Left ventricle myocardium superior (tissue), 1 donor: ENCODE results near the gene ZNF8. TPM values are rescaled to one million over a fixed set of nuclear protein-coding genes. Genes with fewer than 3 reads are reported as not detected.
"Not testable (repeated sequence)": the region's sequence is repeated elsewhere in the genome, so short reads cannot be mapped to it uniquely, and the experiment has no call there.

ENCODE experiments used
- ATAC-seq: fragments of 200-7000 bp; cut with Tn5 transposase; one replicate; pipeline ENCODE4 v1.9.1; 2020; ENCODE audit warnings: mild to moderate bottlenecking, moderate library complexity
- DNase-seq: peaks from one replicate; pipeline ENCODE4 v3.0.0-alpha.2; 2020
- intact Hi-C: fragments of 100-400 bp; cut with micrococcal nuclease; formaldehyde crosslinking; loops from one replicate; pipeline ENCODE4 v1.11.0; 2022
- long read RNA-seq: library from polyadenylated mRNA; unstranded; transcript quantifications from one replicate; pipeline ENCODE4 v2.0.0, GENCODE V29; 2021
- total RNA-seq: library from RNA; stranded (reverse); fragmentation: NEBNext Ultra II Directional; extraction: Animal tissue kit (Norgen Biotek cat#: 25700); gene quantifications from one replicate; pipeline ENCODE4 v1.2.1, GENCODE V29; 2021
- donor health status: DM: no; HTN: yes; CAD: no; lungs with severe emphysema.

The ZNF8 gene
- total RNA-seq: 4.8 TPM
- long read RNA-seq: 0 reads

DNA sequence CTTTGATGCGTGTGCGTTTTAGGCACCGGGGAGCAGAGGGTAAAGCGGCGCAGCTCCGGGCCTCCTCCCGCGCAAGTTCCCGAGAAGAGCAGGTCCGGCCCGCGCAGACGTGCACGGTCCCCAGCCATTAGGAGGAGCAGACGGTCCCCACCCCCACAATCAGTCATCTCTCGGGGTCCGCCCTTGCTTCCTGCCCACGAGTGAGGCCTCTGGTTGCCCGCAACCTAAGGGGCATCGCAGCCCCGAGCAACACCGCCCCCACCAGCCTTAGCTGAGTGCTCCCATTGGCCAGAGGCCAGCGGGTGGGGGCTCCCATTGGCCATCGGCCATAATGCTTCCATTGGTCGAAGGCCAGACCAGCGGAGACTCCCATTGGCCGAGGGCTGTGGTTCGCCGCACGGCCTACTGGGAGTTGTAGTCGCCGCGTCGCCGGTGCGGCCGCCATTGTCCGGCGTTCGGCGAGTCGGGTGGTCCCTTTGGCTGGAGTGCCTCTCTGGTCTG lies at the start of gene ZNF8:
Gene ZNF8, plus strand, starts transcription at position 415 of the 501 bp plus-strand sequence. CDS start 127 bp downstream, outside the sequence.
- ATAC-seq: peak; percentile 94
- DNase-seq: peak; percentile 98
- intact Hi-C loops: no loop called here

DNA sequence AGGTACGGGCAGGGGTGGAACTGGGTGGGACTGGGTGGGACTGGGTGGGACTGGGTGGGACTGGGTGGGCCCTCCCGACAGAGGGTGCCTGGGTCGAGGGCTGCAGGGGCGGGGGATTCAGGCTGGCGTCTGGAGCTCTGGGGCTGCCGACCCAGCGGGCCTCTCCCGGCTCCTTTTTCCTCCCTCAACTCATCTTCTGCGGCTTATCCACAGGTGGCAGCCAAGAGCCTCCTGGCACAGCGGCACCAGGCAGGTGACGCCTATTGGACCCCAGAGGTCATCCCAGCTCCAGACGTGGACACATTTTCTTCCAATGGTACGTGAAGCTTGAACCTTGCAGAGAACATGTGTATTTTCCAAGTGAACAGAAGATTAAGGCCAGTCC lies 49.5 kb upstream of the ZNF8 start:
- intact Hi-C loops: no loop called here
- peak; percentile 54 for ATAC-seq
- peak; percentile 37 for DNase-seq

GRCh38 chr19:58237324-58237723 lies 41.4 kb upstream of the ZNF8 start:
- DNase-seq: no peak
- ATAC-seq: no peak
- intact Hi-C loops: no loop called here

GRCh38 chr19:58243351-58243750 lies 35.4 kb upstream of the ZNF8 start:
- intact Hi-C loops: no loop called here
- ATAC-seq: no peak
- no peak for DNase-seq

- intact Hi-C loops: no loop called here
- no peak for ATAC-seq
- DNase-seq: no peak
These were observed 29.9 kb upstream of the ZNF8 start for GRCh38 chr19:58248886-58249285.

- ATAC-seq (no peak), DNase-seq (no peak)
- intact Hi-C loops: loop anchor here (10.0 kb wide), 2 partner anchors 47 to 127 kb away; no protein-coding TSS in a partner anchor
These were observed 26.6 kb upstream of the ZNF8 start for GRCh38 chr19:58252102-58252685.

- not testable (repeated sequence) for DNase-seq, ATAC-seq
- intact Hi-C loops: loop anchor here (10.0 kb wide), 2 partner anchors 53 to 133 kb away; no protein-coding TSS in a partner anchor
These were observed 20.5 kb upstream of the ZNF8 start for GRCh38 chr19:58258259-58258658.

DNA sequence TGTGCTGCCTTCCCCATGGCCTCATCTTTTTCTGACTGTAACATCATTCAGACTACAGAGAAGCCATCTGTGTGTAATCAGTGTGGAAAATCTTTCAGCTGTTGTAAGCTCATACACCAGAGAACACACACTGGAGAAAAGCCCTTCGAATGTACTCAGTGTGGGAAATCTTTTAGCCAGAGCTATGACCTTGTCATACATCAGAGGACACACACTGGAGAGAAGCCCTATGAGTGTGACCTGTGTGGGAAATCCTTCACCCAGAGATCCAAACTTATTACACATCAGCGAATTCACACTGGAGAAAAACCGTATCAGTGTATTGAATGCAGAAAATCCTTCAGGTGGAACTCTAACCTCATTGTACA lies 17.2 kb upstream of the ZNF8 start:
- intact Hi-C loops: no loop called here

GRCh38 chr19:58261968-58262921 lies 16.5 kb upstream of the ZNF8 start:
- ATAC-seq (no peak), DNase-seq (no peak)
- intact Hi-C loops: no loop called here

More for the DNA sequence above, 17.2 kb upstream of the ZNF8 start:
- DNase-seq (no peak), ATAC-seq (no peak)

DNA sequence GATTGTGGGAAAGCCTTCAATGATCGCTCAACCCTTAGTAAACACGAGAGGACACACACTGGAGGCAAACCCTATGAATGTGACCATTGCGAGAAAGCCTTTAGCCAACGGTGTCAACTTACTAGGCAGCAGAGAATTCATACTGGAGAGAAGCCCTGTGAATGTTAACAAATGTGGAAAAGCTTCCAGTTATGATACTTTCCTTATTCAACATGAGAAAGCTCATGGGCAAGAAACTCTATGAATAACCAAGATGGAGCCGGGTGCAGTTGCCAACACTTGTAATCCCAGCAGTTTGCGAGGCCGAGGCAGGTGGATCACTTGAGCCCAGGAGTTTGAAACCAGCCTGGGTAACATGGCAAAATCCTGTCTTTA lies 15.8 kb upstream of the ZNF8 start:
- DNase-seq (no peak), ATAC-seq (no peak)
- intact Hi-C loops: no loop called here

GRCh38 chr19:58265100-58265499 lies 13.7 kb upstream of the ZNF8 start:
- no peak for ATAC-seq
- no peak for DNase-seq
- intact Hi-C loops: no loop called here

DNA sequence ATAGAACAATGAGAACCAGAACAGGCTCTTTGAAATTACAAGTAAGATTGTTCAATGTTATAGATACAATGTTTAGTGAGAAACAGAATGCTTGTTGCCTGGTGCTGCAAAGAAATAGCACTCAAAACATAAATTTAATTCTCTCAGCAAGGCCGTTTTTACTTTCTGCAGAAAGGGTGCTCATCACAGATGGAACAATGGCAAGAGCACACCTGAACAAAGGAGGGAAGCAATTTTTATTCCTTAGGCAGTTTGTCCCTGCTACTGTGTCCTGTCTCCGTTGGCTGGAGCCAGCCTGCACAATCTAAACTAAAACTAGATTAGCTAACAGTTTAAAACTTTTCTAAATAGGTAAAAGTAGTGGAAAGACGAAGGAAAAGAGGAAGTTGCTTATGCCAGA lies 10.4 kb upstream of the ZNF8 start:
- ATAC-seq (no peak), DNase-seq (no peak)
- intact Hi-C loops: no loop called here

GRCh38 chr19:58274771-58275201 lies 4.0 kb upstream of the ZNF8 start:
- ATAC-seq (no peak), DNase-seq (no peak)
- intact Hi-C loops: no loop called here

GRCh38 chr19:58275564-58275963 lies 3.2 kb upstream of the ZNF8 start:
- no peak for ATAC-seq
- intact Hi-C loops: no loop called here

GRCh38 chr19:58277197-58277596 lies 1.6 kb upstream of the ZNF8 start:
- intact Hi-C loops: no loop called here
- no peak for DNase-seq
- no peak for ATAC-seq

More at GRCh38 chr19:58275564-58275963, 3.2 kb upstream of the ZNF8 start:
- no peak for DNase-seq

GRCh38 chr19:58277748-58278540 lies 811 bp upstream of the ZNF8 start:
- intact Hi-C loops: no loop called here
- DNase-seq (no peak), ATAC-seq (peak; percentile 8)

DNA sequence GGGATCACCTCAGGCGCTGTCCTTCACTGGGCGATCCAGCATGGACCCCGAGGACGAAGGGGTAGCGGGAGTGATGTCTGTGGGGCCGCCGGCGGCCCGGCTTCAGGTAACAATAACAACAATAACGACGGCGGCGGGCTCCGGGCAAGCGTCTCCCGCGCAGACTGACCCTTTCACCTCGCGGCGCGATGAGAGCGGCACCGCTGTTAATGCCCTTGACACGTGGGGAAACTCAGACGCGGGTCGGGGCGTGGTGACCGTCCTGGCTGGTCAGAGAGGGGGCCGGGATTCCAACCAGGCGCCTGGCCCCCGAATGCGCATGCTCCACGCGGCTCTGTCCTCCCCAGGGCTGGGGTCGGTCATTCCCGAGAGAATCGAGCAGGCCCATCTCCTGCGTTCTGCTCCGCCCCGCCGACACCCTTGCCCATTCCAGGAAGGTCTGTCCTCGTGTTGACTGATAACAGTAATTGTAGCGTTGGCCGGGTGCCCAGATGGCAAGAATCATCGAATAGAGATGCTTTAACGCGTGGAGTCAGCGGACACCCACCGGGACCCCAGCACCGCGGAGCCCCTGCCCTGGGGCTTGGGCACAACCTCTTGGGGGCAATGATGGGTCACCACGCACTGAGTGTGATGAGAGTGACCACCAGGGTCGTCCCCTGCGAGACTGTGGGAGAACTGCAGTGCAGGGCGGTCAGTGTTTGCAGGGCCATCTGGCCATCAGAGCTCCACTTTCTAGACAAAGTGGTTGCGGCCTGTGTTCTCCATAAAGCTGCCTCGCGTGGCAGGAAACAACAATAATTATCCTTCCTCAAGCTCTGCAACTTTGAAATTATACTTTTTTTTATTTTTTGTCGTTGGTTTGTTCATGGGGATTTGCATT lies 528 bp downstream of the ZNF8 start:
- intact Hi-C loops: no loop called here
- ATAC-seq (peak; percentile 78), DNase-seq (peak; percentile 89)

DNA sequence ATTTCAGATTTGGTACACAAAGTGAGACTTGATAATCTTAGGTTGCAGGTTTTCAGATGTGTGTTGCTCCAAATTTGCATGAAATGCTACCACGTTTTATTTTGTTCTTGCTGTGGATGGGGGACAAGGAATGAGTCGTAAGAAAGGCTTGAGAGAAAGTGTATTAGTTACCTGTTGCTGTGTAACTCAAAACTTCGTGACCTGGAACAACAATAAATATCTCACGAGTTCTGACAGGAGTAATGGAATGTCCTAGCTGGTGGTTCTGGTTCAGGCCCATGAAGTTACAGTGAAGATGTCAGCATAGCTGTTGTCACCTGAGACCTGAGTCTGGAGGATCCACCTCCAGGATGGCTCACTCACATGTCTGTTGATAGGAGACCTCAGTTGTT lies 1.2 kb downstream of the ZNF8 start:
- ATAC-seq: no peak
- intact Hi-C loops: no loop called here
- DNase-seq: no peak

- intact Hi-C loops: no loop called here
- no peak for ATAC-seq
- no peak for DNase-seq
These were observed 5.4 kb downstream of the ZNF8 start for GRCh38 chr19:58284199-58284598.
